HEK293 (cell line): ENCODE measurements around the gene PLA2G4C.

Experiments used
- CTCF ChIP-seq: fragments of 450-650 bp; formaldehyde crosslinking; IDR thresholded peaks from 2 replicates; pipeline ENCODE4 v1.5.1; 2016; ENCODE audit warnings: missing biosample characterization, missing genetic modification characterization
- REST ChIP-seq: fragments of 450-650 bp; formaldehyde crosslinking; IDR thresholded peaks from 2 replicates; pipeline ENCODE4 v1.5.1; 2016; ENCODE audit warnings: missing biosample characterization, missing genetic modification characterization
- ZBTB20 ChIP-seq: fragments of 450-650 bp; formaldehyde crosslinking; IDR thresholded peaks from 2 replicates; pipeline ENCODE4 v1.5.1; 2016; ENCODE audit warnings: missing biosample characterization, missing genetic modification characterization
- ZBTB7A ChIP-seq: fragments of 450-650 bp; formaldehyde crosslinking; IDR thresholded peaks from 2 replicates; pipeline ENCODE4 v1.5.1; 2016; ENCODE audit warnings: low read depth, missing biosample characterization, missing genetic modification characterization
- ZNF140 ChIP-seq: fragments of 450-650 bp; formaldehyde crosslinking; IDR thresholded peaks from 2 replicates; pipeline ENCODE4 v1.5.1; 2016; ENCODE audit warnings: missing biosample characterization, missing genetic modification characterization
- ZNF274 ChIP-seq, 2 experiments: fragments of 200-500 bp in 1 of 2; fragments of 450-650 bp in 1 of 2; sonication (Bioruptor generic) in 1 of 2; formaldehyde crosslinking in 1 of 2; IDR thresholded peaks; 2 replicates each; pipeline versions ENCODE4 v1.5.1 to v1.6.1; 2014 to 2016; ENCODE audit warnings: borderline replicate concordance in 1 of 2, inconsistent platforms in 1 of 2, low read length in 1 of 2, missing biosample characterization in 1 of 2, missing genetic modification characterization in 1 of 2
- ZNF292 ChIP-seq: fragments of 450-650 bp; formaldehyde crosslinking; IDR thresholded peaks from 2 replicates; pipeline ENCODE4 v1.5.1; 2016; ENCODE audit warnings: low read depth, missing biosample characterization, missing genetic modification characterization, borderline replicate concordance
- ZNF501 ChIP-seq: fragments of 450-650 bp; formaldehyde crosslinking; IDR thresholded peaks from 2 replicates; pipeline ENCODE4 v1.5.1; 2016; ENCODE audit warnings: missing biosample characterization, missing genetic modification characterization
- ZNF561 ChIP-seq: fragments of 450-650 bp; IDR thresholded peaks from 2 replicates; pipeline ENCODE4 v1.5.1; 2018; ENCODE audit warnings: missing biosample characterization, missing genetic modification characterization, borderline replicate concordance
- ZNF580 ChIP-seq: fragments of 450-650 bp; formaldehyde crosslinking; IDR thresholded peaks from 2 replicates; pipeline ENCODE4 v1.5.1; 2016; ENCODE audit warnings: missing biosample characterization, missing genetic modification characterization

GRCh38 chr19:48025480-48025879, 85.1 kb downstream of the PLA2G4C start:
- no peak for TF ChIP-seq CTCF
- no peak for TF ChIP-seq ZNF292 (tag by site-specific recombination)
- TF ChIP-seq ZNF274 (IDR thresholded peaks at IDR 0.05; ENCODE audit: low read length): no peak
- no peak for TF ChIP-seq ZNF274 (tag by site-specific recombination; IDR thresholded peaks at IDR 0.05; ENCODE audit: borderline replicate concordance)
- TF ChIP-seq ZNF501 (tag by site-specific recombination): no peak
- TF ChIP-seq REST (tag by site-specific recombination): no peak
- TF ChIP-seq ZNF561 (tag by site-specific recombination): no peak
- no peak for TF ChIP-seq ZBTB7A
- TF ChIP-seq ZNF580: no peak
- TF ChIP-seq ZNF140 (tag by site-specific recombination): no peak
- no peak for TF ChIP-seq ZBTB20 (tag by site-specific recombination)
